SK-N-MC (cell line): ENCODE measurements around the gene GPR32.

Experiments used
- EZH2 ChIP-seq: fragments of 200-600 bp; sonication (generic); IDR thresholded peaks from one replicate; pipeline ENCODE4 v1.6.1; 2017; ENCODE audit warnings: antibody characterized with exemption
- FOXP2 ChIP-seq: optimal IDR thresholded peaks from 2 replicates; pipeline ENCODE3; 2011; ENCODE audit warnings: mild to moderate bottlenecking, moderate library complexity; ENCODE audit not compliant: insufficient read depth; ENCODE audit errors: extremely low read length, control extremely low read depth
- POLR2AphosphoS5 ChIP-seq: IDR thresholded peaks from 2 replicates; pipeline ENCODE4 v1.6.1; 2012; ENCODE audit warnings: mild to moderate bottlenecking, low read depth, low read length, borderline replicate concordance

DNA sequence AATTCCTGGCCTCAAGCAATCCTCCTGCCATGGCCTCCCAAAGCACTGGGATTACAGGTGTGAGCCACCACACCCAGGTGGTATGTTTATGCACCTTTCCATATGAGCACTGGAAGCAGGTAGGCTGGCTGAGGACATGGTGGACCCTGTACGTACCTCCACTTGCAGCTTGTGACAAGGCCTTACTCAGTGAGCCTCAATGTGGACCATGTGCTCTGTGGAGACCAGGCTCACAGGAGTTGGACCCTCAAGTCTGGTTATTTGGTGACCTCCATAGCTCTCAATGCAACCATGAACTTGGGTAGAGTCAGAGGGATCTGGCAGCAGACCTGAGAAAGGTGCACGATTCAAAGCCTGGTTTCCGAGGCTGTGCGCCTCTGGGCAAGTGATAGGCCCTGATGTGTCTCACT is 25.4 kb downstream of the GPR32 start:
- TF ChIP-seq EZH2: no peak
- no peak; the same call in 1 of the 2 replicates for TF ChIP-seq POLR2AphosphoS5
- TF ChIP-seq FOXP2: no peak
